Heart left ventricle (tissue), 13 donors: ENCODE data around the gene TRDN.

Experiments
- CTCF ChIP-seq, 12 donors: fragments of 200-600 bp; sonication (generic) in 4 of 12; IDR thresholded peaks; one replicate each; pipeline versions ENCODE4 v1.5.0 to v1.8.0; 2018 to 2022; ENCODE audit warnings: antibody characterized with exemption in 12 of 12, mild to moderate bottlenecking in 5 of 12
- POLR2A ChIP-seq, 2 donors: fragments of 450-650 bp; IDR thresholded peaks; one replicate each; pipeline ENCODE4 v1.6.1; 2017; ENCODE audit warnings: antibody characterized with exemption in 2 of 2, mild to moderate bottlenecking in 2 of 2, moderate library complexity in 2 of 2
- donor health status: ischemic (EF 13 %, LVEDD 7.1; RV severe dilation, severe dysfunction).
- donor health status: DM: no; HTN: yes; CAD: no.
- donor health status: DM: no; HTN: no; CAD: no.
- donor health status: ischemic (EF 25% LVEDD 6.9; RV normal size, moderate dysfunction).
- donor health status: ischemic (EF 25% LVEDD 5.7; RV mildly dilated, moderate dysfunction).
- donor health status: ischemic (EF 35%, LVEDD 5.7; RV mildly dilated, moderate dysfunction).
- donor health status: nonischemic (EF 11% LVEDD 7.7; RV severe dilation, severe dysfunction).
- donor health status: DM: yes; HTN: yes; CAD: no.
- donor health status: PGD.
- donor health status: ischemic (EF 29% LVEDD 5.4; RV normal size, mild dysfunction).
- donor health status: nonischemic (EF 23%, LVEDD 6.1; RV moderate dilation, normal function).

GRCh38 chr6:123295672-123296071 lies 341.1 kb downstream of the TRDN start:
- TF ChIP-seq POLR2A (IDR thresholded peaks at IDR 0.05), result no peak
- no peak for TF ChIP-seq CTCF (IDR thresholded peaks at IDR 0.05)
